ENCODE results near the gene PTPN3. TPM values are rescaled to one million over a fixed set of nuclear protein-coding genes. Genes with fewer than 3 reads are reported as not detected.

PTPN3 gene
- total and polyA plus RNA-seq, 9 of the 15 experiments (the other 6 are each of a cell fraction or from before 2014, with no cell fraction given): 0.02 TPM; not detected in 8

DNA sequence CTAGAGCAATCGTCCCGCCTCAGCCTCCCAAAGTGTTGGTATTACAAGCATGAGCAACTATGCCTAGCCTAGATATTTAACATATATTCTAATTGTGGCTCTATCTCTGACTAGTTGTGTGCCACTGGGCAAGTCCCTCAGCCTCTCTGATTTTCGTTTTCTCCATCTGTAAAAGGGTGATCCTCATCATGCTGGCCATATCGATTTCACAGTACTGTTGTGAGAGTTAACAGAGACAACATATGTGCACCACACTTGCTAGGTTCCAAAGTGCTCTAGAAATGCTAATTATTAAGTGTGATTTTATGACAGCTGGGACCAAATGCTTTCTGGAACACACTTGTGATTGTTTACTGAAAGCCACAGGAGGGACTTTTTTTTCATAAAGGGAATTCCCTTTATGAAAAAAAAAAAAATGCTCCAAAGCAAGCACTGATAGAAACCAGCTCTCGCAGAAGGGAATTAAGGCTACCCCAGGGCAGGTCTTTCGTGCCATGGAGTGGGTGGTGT, 98.8 kb downstream of the PTPN3 start:
- in situ Hi-C loops (cut with MboI) (no loop called here), intact Hi-C loops (cut with micrococcal nuclease) (no loop called here)
- ChIA-PET CTCF (ENCODE audit: low intra/inter-chr PET ratio) (no interaction called here), POLR2A (no interaction called here)
- H3K9me3 ChIP-seq (replicated peaks; ENCODE audit: control insufficient read depth, insufficient read depth, low read depth, low read length): no peaks in the 10 kb centered on the region
- DNase-seq (ENCODE audit: extremely low read depth in 1 of 4, low spot score in 3 of 4): no peak
- no peaks in the 10 kb centered on the region for H3K9me1 ChIP-seq (ENCODE audit: control insufficient read depth, insufficient read depth, low read length)
- H3K4me1 ChIP-seq (replicated peaks in 1 of 2; ENCODE audit: control insufficient read depth in 2 of 2, insufficient read depth in 2 of 2, low read length in 2 of 2): no peaks in the 10 kb centered on the region
- TF ChIP-seq PURB (CRISPR knock-in tag; IDR thresholded peaks at IDR 0.05; ENCODE audit: low read depth) (no peak), KHSRP (IDR thresholded peaks at IDR 0.05) (no peak), POLR3A (IDR thresholded peaks at IDR 0.05; ENCODE audit: borderline replicate concordance, extremely low read depth, insufficient read depth, insufficient read length) (no peak), RFX7 (CRISPR knock-in tag; IDR thresholded peaks at IDR 0.05) (no peak), FUS (optimal IDR thresholded peaks at IDR 0.05; ENCODE audit: low read depth, low read length) (no peak), EZH2 (IDR thresholded peaks at IDR 0.05; ENCODE audit: borderline replicate concordance, low read depth, low read length) (no peak), ZNF23 (CRISPR knock-in tag; IDR thresholded peaks at IDR 0.05) (no peak), RHOXF2B (CRISPR knock-in tag; conservative IDR thresholded peaks at IDR 0.05) (no peak), CXXC5 (CRISPR knock-in tag; IDR thresholded peaks at IDR 0.05) (no peak), ZNF778 (CRISPR knock-in tag; IDR thresholded peaks at IDR 0.05) (no peak), HDAC2 (IDR thresholded peaks at IDR 0.05) (no peak), TEAD4 (IDR thresholded peaks at IDR 0.05; ENCODE audit: low read length) (no peak), TEAD4 (CRISPR knock-in tag; IDR thresholded peaks at IDR 0.05; ENCODE audit: borderline replicate concordance) (no peak), ZKSCAN1 (IDR thresholded peaks at IDR 0.05; ENCODE audit: low read depth, low read length) (no peak)
- TF ChIP-seq, protein P1, sequence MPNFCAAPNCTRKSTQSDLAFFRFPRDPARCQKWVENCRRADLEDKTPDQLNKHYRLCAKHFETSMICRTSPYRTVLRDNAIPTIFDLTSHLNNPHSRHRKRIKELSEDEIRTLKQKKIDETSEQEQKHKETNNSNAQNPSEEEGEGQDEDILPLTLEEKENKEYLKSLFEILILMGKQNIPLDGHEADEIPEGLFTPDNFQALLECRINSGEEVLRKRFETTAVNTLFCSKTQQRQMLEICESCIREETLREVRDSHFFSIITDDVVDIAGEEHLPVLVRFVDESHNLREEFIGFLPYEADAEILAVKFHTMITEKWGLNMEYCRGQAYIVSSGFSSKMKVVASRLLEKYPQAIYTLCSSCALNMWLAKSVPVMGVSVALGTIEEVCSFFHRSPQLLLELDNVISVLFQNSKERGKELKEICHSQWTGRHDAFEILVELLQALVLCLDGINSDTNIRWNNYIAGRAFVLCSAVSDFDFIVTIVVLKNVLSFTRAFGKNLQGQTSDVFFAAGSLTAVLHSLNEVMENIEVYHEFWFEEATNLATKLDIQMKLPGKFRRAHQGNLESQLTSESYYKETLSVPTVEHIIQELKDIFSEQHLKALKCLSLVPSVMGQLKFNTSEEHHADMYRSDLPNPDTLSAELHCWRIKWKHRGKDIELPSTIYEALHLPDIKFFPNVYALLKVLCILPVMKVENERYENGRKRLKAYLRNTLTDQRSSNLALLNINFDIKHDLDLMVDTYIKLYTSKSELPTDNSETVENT (CRISPR knock-in tag; IDR thresholded peaks at IDR 0.05): no peak
- TF ChIP-seq, protein P2, sequence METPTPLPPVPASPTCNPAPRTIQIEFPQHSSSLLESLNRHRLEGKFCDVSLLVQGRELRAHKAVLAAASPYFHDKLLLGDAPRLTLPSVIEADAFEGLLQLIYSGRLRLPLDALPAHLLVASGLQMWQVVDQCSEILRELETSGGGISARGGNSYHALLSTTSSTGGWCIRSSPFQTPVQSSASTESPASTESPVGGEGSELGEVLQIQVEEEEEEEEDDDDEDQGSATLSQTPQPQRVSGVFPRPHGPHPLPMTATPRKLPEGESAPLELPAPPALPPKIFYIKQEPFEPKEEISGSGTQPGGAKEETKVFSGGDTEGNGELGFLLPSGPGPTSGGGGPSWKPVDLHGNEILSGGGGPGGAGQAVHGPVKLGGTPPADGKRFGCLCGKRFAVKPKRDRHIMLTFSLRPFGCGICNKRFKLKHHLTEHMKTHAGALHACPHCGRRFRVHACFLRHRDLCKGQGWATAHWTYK (CRISPR knock-in tag; IDR thresholded peaks at IDR 0.05): no peak
- no peak for FAIRE-seq
- H3K27ac ChIP-seq (ENCODE audit: extremely low read depth, low read depth, low read length): no peak overlapping the region
- no peak overlapping the region for H3K9ac ChIP-seq (ENCODE audit: insufficient read depth in 1 of 2, low read depth in 2 of 2, low read length in 2 of 2)
- ATAC-seq: no peak
- no peak overlapping the region for H3K4me3 ChIP-seq
- H4K20me1 ChIP-seq (replicated peaks; ENCODE audit: control insufficient read depth, insufficient read depth, low read length): no peaks in the 10 kb centered on the region
- WGBS (ENCODE audit: insufficient coverage, low coverage, missing lambda C conversion rate): 0% methylated on average over 6 of the region's 6 CpGs
- H2AFZ ChIP-seq (ENCODE audit: low read depth, low read length): no peak overlapping the region
- H3K36me3 ChIP-seq (ENCODE audit: control insufficient read depth, insufficient read depth, low read length): no peaks in the 10 kb centered on the region
- peaks cover 1 to 16% of the 10 kb centered on the region in 2 experiments; a peak in 2 of 5 replicates for H3K27me3 ChIP-seq (ENCODE audit: control insufficient read depth in 2 of 2, insufficient read depth in 2 of 2, low read length in 2 of 2)
- H3K79me2 ChIP-seq (ENCODE audit: control insufficient read depth, insufficient read depth, low read length): no peaks in the 10 kb centered on the region
- BruUV-seq (replicated peaks): no TSS peak
- H3K4me2 ChIP-seq (ENCODE audit: insufficient read depth, low read length): no peak overlapping the region
